Common myeloid progenitor, CD34-positive (primary cell): Measurements from ENCODE around the gene ANKS1A.

Experiments
- CTCF ChIA-PET: fragments of 350-600 bp; sonication (Branson Sonifier 250); formaldehyde crosslinking; loops from one replicate; lab custom pipeline; 2021; ENCODE audit warnings: antibody characterized with exemption; lab: Charles Lee
- POLR2A ChIA-PET: fragments of 350-600 bp; sonication (Branson Sonifier 250); formaldehyde crosslinking; loops from one replicate; lab custom pipeline; 2021; ENCODE audit warnings: antibody characterized with exemption; lab: Charles Lee
- DNase-seq, 3 donors: peaks; one replicate each; pipeline versions ENCODE4 v3.0.0 to v3.0.0-alpha.2; 2013
- H3K27ac ChIP-seq, 2 experiments: 1 replicate in 1 of 2; 2 replicates in 1 of 2; pipeline ENCODE4 v1.7.0; 2013; ENCODE audit warnings: inconsistent platforms in 2 of 2, low read length in 2 of 2, mild to moderate bottlenecking in 2 of 2, low read depth in 1 of 2, moderate library complexity in 1 of 2; ENCODE audit not compliant: severe bottlenecking in 2 of 2, insufficient read depth in 1 of 2, poor library complexity in 1 of 2
- H3K27me3 ChIP-seq, 5 experiments: replicated peaks in 2 of 5; 1 replicate in 3 of 5; 2 replicates in 2 of 5; pipeline versions ENCODE4 v1.6.1 to v1.7.0; 2013; ENCODE audit warnings: low read length in 4 of 5, mild to moderate bottlenecking in 2 of 5, moderate library complexity in 2 of 5, inconsistent platforms in 1 of 5; ENCODE audit not compliant: insufficient read depth in 5 of 5, control insufficient read depth in 4 of 5
- H3K36me3 ChIP-seq, 4 experiments: 1 replicate in 2 of 4; 2 replicates in 2 of 4; pipeline versions ENCODE4 v1.6.1 to v1.7.0; 2013; ENCODE audit warnings: low read length in 3 of 4, control low read depth in 1 of 4, mild to moderate bottlenecking in 1 of 4; ENCODE audit not compliant: control insufficient read depth in 4 of 4, insufficient read depth in 4 of 4
- H3K4me1 ChIP-seq, 4 experiments: 1 replicate in 3 of 4; 2 replicates in 1 of 4; pipeline versions ENCODE4 v1.6.1 to v1.7.1; 2013; ENCODE audit warnings: low read length in 3 of 4, mild to moderate bottlenecking in 3 of 4, control low read depth in 1 of 4, inconsistent platforms in 1 of 4, moderate library complexity in 1 of 4; ENCODE audit not compliant: control insufficient read depth in 4 of 4, insufficient read depth in 4 of 4; ENCODE audit errors: control extremely low read depth in 1 of 4
- H3K4me3 ChIP-seq, 7 experiments: 1 replicate in 4 of 7; 2 replicates in 3 of 7; pipeline versions ENCODE4 v1.5.1 to v1.7.0; 2013; ENCODE audit warnings: mild to moderate bottlenecking in 7 of 7, low read length in 6 of 7, moderate library complexity in 6 of 7, inconsistent platforms in 2 of 7, low read depth in 2 of 7, control low read depth in 1 of 7; ENCODE audit not compliant: insufficient read depth in 4 of 7, control insufficient read depth in 1 of 7; ENCODE audit errors: extremely low read depth in 1 of 7
- H3K9me3 ChIP-seq, 5 experiments: 1 replicate in 4 of 5; 2 replicates in 1 of 5; pipeline versions ENCODE4 v1.6.1 to v1.7.1; 2013; ENCODE audit warnings: low read length in 4 of 5, mild to moderate bottlenecking in 2 of 5, inconsistent platforms in 1 of 5, low read depth in 1 of 5, moderate library complexity in 1 of 5; ENCODE audit not compliant: control insufficient read depth in 4 of 5, insufficient read depth in 2 of 5; ENCODE audit errors: control extremely low read depth in 1 of 5
- WGBS: methylation state at CpG from one replicate; pipeline ENCODE4 v1.1.5; 2013; ENCODE audit not compliant: insufficient coverage; 5-methylcytosine and 5-hydroxymethylcytosine counted together

The ANKS1A gene

DNA sequence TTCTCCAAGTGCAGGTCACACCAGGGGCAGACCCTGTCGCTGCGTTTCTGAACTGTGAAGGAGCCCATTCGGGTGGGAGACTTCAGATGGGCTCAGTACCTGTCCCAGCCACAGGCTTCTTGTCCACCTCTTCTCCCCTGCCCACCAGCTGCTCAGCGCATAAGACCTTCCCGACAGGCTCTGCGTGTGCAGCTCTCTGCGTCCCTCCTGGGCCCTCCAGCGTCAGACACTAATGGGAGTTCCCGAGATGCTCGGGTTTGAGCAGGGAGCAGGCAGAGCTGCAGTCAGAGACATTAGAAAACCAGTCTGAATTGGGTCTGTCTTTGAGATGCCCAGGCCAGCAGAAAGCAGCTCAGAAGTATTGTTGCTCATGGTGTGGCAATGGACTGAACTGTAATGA is 201.7 kb downstream of the ANKS1A start:
- 100% methylated on average over 6 of the region's 10 CpGs for WGBS
- CTCF ChIA-PET, result interaction anchor here (1.3 to 1.6 kb wide), 4 partner anchors 14 to 49 kb away, joined by 3 to 6 read pairs (median 4); no protein-coding TSS in a partner anchor
- peaks cover 0 to 38% (median 25%) of the 10 kb centered on the region in 4 experiments for H3K36me3 ChIP-seq

DNA sequence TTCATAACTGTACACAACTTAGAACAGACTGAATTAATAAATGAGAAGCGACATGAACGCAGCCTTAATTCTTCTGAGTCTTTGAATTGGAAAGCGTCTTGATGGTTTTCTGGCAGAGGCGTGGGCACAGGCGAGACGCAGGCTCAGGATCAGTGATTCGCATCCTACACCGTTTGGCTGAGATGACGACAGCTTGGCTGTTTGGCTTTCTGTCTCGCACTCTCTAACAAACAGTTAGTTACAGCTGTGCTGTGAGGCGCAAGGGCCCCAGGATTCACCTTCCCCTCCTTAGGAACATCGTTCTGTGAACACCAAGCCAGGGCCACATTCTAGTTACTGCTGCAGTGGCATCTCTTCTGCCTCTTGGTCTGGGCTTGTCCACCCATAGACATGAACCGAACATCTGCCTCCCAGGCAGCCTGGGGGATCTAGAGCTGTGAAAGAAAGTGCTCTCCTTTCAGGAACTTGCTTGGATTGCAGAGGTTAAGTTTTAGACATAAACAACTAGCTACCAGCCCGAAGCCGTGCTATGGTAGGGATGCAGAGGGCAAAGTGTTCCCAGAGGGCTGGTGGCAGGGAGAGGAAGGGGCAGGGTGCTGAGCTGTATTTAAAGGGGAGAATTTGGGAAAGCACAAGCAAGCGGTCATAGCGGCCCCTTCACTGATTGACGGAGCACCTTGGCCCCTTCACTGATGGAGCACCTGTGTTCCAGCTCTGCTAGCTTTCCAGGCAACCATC is 202.5 kb downstream of the ANKS1A start:
- H3K27me3 ChIP-seq, result no peaks in the 10 kb centered on the region
- no peak overlapping the region for H3K27ac ChIP-seq
- no peak for DNase-seq
- CTCF ChIA-PET, result interaction anchor here (1.3 to 1.6 kb wide), 3 partner anchors 16 to 48 kb away, joined by 3 to 5 read pairs (median 3); no protein-coding TSS in a partner anchor
- POLR2A ChIA-PET, result interaction anchor here (0.8 kb wide), 1 partner anchor 99 kb away, joined by 3 read pairs; no protein-coding TSS in a partner anchor
- peaks cover 0 to 30% (median 19%) of the 10 kb centered on the region in 4 experiments for H3K36me3 ChIP-seq
- peaks cover 0 to 2% (median 0%) of the 10 kb centered on the region in 5 experiments for H3K9me3 ChIP-seq
- no peak overlapping the region for H3K4me3 ChIP-seq
- WGBS, result 98% methylated on average over 16 of the region's 18 CpGs
- peaks cover 0 to 12% (median 6%) of the 10 kb centered on the region in 4 experiments for H3K4me1 ChIP-seq

More for the DNA sequence above, 201.7 kb downstream of the ANKS1A start:
- POLR2A ChIA-PET, result no interaction called here
- Histone ChIP-seq H3K27me3 (no peaks in the 10 kb centered on the region), H3K4me3 (no peak overlapping the region), H3K9me3 (peaks cover 0 to 2% (median 0%) of the 10 kb centered on the region in 5 experiments), H3K27ac (no peak overlapping the region), H3K4me1 (peaks cover 0 to 12% (median 6%) of the 10 kb centered on the region in 4 experiments)
- DNase-seq, result no peak

- DNase-seq, result no peak
- Histone ChIP-seq H3K36me3 (peaks cover 0 to 20% (median 11%) of the 10 kb centered on the region in 4 experiments), H3K27me3 (no peaks in the 10 kb centered on the region), H3K4me3 (no peak overlapping the region), H3K9me3 (peaks cover 0 to 2% (median 0%) of the 10 kb centered on the region in 5 experiments), H3K27ac (no peak overlapping the region), H3K4me1 (peaks cover 0 to 12% (median 6%) of the 10 kb centered on the region in 4 experiments)
- ChIA-PET CTCF (interaction anchor here (1.0 to 1.6 kb wide), 5 partner anchors 9 to 43 kb away, joined by 3 to 5 read pairs (median 3); no protein-coding TSS in a partner anchor), POLR2A (interaction anchor here (0.6 to 0.7 kb wide), 2 partner anchors 45 to 179 kb away, joined by 3 read pairs; no protein-coding TSS in a partner anchor)
- 93% methylated on average over 5 of the region's 5 CpGs for WGBS
Measured at GRCh38 chr6:35092362-35093117, 203.5 kb downstream of the ANKS1A start.

DNA sequence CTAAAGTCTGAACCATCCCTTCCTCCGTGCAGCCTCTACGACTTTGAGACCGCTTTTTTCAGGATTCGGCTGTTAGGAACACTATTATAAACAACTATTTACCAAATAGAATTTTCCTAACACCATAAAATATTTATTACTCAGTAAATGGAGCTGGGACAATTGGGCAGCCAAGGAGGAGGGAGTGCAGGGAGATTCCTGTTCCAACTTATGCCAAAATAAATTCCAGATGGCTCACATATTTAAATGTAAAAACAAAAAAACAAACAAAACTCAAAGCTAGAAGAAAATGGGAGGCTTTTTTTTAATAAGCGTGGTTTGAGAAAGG is 204.0 kb downstream of the ANKS1A start:
- WGBS, result no CpG with 5 or more reads among the region's 5 CpGs
- Histone ChIP-seq H3K9me3 (peaks cover 0 to 2% (median 0%) of the 10 kb centered on the region in 5 experiments), H3K4me1 (peaks cover 0 to 12% (median 6%) of the 10 kb centered on the region in 4 experiments), H3K27ac (no peak overlapping the region), H3K27me3 (no peaks in the 10 kb centered on the region), H3K36me3 (peaks cover 0 to 15% (median 7%) of the 10 kb centered on the region in 4 experiments), H3K4me3 (no peak overlapping the region)
- ChIA-PET POLR2A (interaction anchor here (0.7 kb wide), 1 partner anchor 179 kb away, joined by 3 read pairs; no protein-coding TSS in a partner anchor), CTCF (interaction anchor here (1.0 to 1.5 kb wide), 4 partner anchors 9 to 42 kb away, joined by 3 read pairs; no protein-coding TSS in a partner anchor)
- no peak for DNase-seq

GRCh38 chr6:35093783-35094182 is 204.7 kb downstream of the ANKS1A start:
- H3K27ac ChIP-seq, result no peak overlapping the region
- POLR2A ChIA-PET, result interaction anchor here (0.7 kb wide), 1 partner anchor 104 kb away, joined by 4 read pairs; no protein-coding TSS in a partner anchor
- CTCF ChIA-PET, result interaction anchor here (1.0 to 1.5 kb wide), 4 partner anchors 8 to 42 kb away, joined by 3 read pairs; no protein-coding TSS in a partner anchor

GRCh38 chr6:35094183-35094582 is 205.1 kb downstream of the ANKS1A start:
- H3K9me3 ChIP-seq, result no peaks in the 10 kb centered on the region
- H3K27ac ChIP-seq, result no peak overlapping the region
- POLR2A ChIA-PET, result interaction anchor here (0.7 kb wide), 1 partner anchor 105 kb away, joined by 4 read pairs; no protein-coding TSS in a partner anchor
- H3K36me3 ChIP-seq, result peaks cover 0 to 5% (median 1%) of the 10 kb centered on the region in 4 experiments
- CTCF ChIA-PET, result interaction anchor here (1.3 to 1.5 kb wide), 2 partner anchors 15 to 23 kb away, joined by 3 read pairs; no protein-coding TSS in a partner anchor
- DNase-seq, result no peak
- peaks cover 0 to 11% (median 6%) of the 10 kb centered on the region in 4 experiments for H3K4me1 ChIP-seq
- no peaks in the 10 kb centered on the region for H3K27me3 ChIP-seq
- WGBS, result no CpG with 5 or more reads among the region's 4 CpGs
- H3K4me3 ChIP-seq, result no peak overlapping the region

More at GRCh38 chr6:35093783-35094182, 204.7 kb downstream of the ANKS1A start:
- Histone ChIP-seq H3K4me3 (no peak overlapping the region), H3K9me3 (no peaks in the 10 kb centered on the region), H3K27me3 (no peaks in the 10 kb centered on the region), H3K4me1 (peaks cover 0 to 12% (median 6%) of the 10 kb centered on the region in 4 experiments), H3K36me3 (peaks cover 0 to 9% (median 3%) of the 10 kb centered on the region in 4 experiments)
- 100% methylated on average over 6 of the region's 6 CpGs for WGBS
- no peak for DNase-seq
